HepG2 (cell line): Measurements from ENCODE around the gene UBP1. TPM values are rescaled to one million over a fixed set of nuclear protein-coding genes. Genes with fewer than 3 reads are reported as not detected.

Experiments used
- ARHGAP35 ChIP-seq: sonication (generic); formaldehyde crosslinking; IDR thresholded peaks from 2 replicates; pipeline ENCODE4 v1.9.0; 2022; ENCODE audit warnings: mild to moderate bottlenecking, inconsistent platforms, moderate library complexity, missing genetic modification reagents, borderline replicate concordance
- BRD4 ChIP-seq: sonication (generic); formaldehyde crosslinking; IDR thresholded peaks from 2 replicates; pipeline ENCODE4 v1.4.0; 2020; ENCODE audit warnings: missing genetic modification reagents
- FIP1L1 ChIP-seq: fragments of 200-400 bp; formaldehyde crosslinking; IDR thresholded peaks from 2 replicates; pipeline ENCODE4 v1.6.1; 2018; ENCODE audit warnings: low read depth, mild to moderate bottlenecking, low read length, moderate library complexity, borderline replicate concordance; ENCODE audit not compliant: insufficient read depth
- FOXA1 ChIP-seq, 2 experiments: fragments of 450-650 bp in 1 of 2; sonication (generic) in 1 of 2; formaldehyde crosslinking in 1 of 2; IDR thresholded peaks; 2 replicates each; pipeline versions ENCODE4 v1.4.0 to v1.6.1; 2016 to 2020; ENCODE audit warnings: missing genetic modification reagents in 1 of 2
- HMGA1 ChIP-seq: sonication (generic); formaldehyde crosslinking; conservative IDR thresholded peaks from 2 replicates; pipeline ENCODE4 v1.4.0; 2020; ENCODE audit warnings: missing genetic modification reagents
- HOXA9 ChIP-seq: sonication (generic); formaldehyde crosslinking; IDR thresholded peaks from 2 replicates; pipeline ENCODE4 v1.8.1; 2022; ENCODE audit warnings: missing genetic modification reagents, mild to moderate bottlenecking, moderate library complexity, borderline replicate concordance
- ZFP62 ChIP-seq: sonication (generic); formaldehyde crosslinking; IDR thresholded peaks from 2 replicates; pipeline ENCODE4 v1.4.0; 2020; ENCODE audit warnings: missing genetic modification reagents
- ZNF296 ChIP-seq: sonication (generic); formaldehyde crosslinking; conservative IDR thresholded peaks from 2 replicates; pipeline ENCODE4 v1.5.0; 2020; ENCODE audit warnings: mild to moderate bottlenecking, missing genetic modification reagents
- ZNF670 ChIP-seq: sonication (generic); formaldehyde crosslinking; IDR thresholded peaks from 2 replicates; pipeline ENCODE4 v1.8.0; 2022; ENCODE audit warnings: mild to moderate bottlenecking, missing genetic modification reagents, borderline replicate concordance
- polyA plus RNA-seq, 8 experiments: library from polyadenylated mRNA; depleted of rRNA in 3 of 8; stranded (reverse) in 7 of 8; unstranded in 1 of 8; fragments of >200 nt; fragmentation: Illumina TruSeq in 4 of 8; extraction: Trizol in 4 of 8; gene quantifications; 2 replicates each; pipeline versions ENCODE4 v1.2.1 to v1.2.3, GENCODE V29; 2011 to 2016; ENCODE audit warnings: low read depth in 4 of 8, missing spikeins in 1 of 8, mixed read lengths in 1 of 8; ENCODE audit not compliant: insufficient read depth in 1 of 8
- total RNA-seq, 5 experiments: library from RNA; depleted of rRNA; stranded (reverse); fragments of >200 nt; fragmentation: Illumina TruSeq; extraction: Trizol; gene quantifications; 2 replicates each; pipeline ENCODE4 v1.2.3, GENCODE V29; 2016; ENCODE audit warnings: low read depth in 1 of 5
- TF ChIP-seq, protein P1 (sequence below): sonication (generic); formaldehyde crosslinking; IDR thresholded peaks from 2 replicates; pipeline ENCODE4 v1.4.0; 2020; ENCODE audit warnings: missing genetic modification reagents
- TF ChIP-seq, protein P2 (sequence below): IDR thresholded peaks from 2 replicates; pipeline ENCODE4 v1.6.1; 2016; ENCODE audit warnings: control low read depth
- TF ChIP-seq, protein P3 (sequence below): sonication (generic); formaldehyde crosslinking; IDR thresholded peaks from 2 replicates; pipeline ENCODE4 v1.4.0; 2020; ENCODE audit warnings: missing genetic modification reagents
- TF ChIP-seq, protein P4 (sequence below): sonication (generic); formaldehyde crosslinking; IDR thresholded peaks from 2 replicates; pipeline ENCODE4 v1.5.1; 2020; ENCODE audit warnings: missing genetic modification reagents, mild to moderate bottlenecking, borderline replicate concordance
- TF ChIP-seq, protein P5 (sequence below): IDR thresholded peaks from 2 replicates; pipeline ENCODE4 v1.6.1; 2012; ENCODE audit warnings: low read length, improper control_type of control experiment

UBP1 gene
- total and polyA plus RNA-seq, 2 of the 13 experiments (the other 11 are each of a cell fraction or from before 2014, with no cell fraction given) = 48.3 to 79.9 TPM

DNA sequence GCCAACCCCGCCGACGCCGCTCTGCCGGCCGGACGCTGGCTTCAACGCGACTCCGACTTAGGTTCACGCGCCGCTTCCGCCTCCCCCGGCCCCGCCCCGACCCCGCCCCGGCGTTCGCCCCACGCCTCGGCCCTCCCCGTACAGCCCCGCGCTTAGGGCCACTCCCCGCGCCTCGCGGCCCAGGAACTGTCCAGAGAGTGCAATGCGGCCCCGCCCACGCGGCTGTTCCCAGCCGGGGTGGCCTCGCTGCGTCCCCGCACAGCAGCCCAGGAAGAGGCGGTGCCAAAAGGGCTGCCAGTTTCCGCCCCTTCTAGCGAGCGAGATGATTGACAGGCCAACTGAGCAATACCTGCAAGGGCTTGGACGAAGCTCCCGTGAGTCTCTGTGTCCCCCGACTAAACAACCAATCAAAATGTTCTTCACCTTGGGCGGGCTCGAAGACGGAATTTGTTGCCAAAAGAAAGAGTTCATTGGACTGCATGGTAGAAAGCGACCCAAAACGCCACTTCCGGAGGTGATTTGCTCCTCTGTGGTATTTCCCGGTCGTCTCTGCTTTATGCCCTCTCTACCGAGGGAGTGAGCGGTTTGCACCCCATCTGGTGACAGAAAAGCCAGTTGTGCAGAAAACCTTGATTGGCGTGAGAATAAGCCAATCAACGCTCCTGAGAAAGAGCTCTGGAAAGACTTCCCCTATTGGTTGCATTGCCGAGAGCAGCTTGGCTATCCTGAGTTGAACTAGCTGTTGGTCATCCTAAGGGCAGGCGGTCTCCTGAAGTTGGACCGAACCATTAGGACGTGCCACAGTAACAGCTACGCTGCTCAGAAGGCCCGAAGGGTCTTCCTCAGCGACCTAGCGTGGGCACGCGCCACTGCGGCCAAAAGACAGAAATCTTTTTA, at the start of gene UBP1 (continued):
- TF ChIP-seq, protein P1, sequence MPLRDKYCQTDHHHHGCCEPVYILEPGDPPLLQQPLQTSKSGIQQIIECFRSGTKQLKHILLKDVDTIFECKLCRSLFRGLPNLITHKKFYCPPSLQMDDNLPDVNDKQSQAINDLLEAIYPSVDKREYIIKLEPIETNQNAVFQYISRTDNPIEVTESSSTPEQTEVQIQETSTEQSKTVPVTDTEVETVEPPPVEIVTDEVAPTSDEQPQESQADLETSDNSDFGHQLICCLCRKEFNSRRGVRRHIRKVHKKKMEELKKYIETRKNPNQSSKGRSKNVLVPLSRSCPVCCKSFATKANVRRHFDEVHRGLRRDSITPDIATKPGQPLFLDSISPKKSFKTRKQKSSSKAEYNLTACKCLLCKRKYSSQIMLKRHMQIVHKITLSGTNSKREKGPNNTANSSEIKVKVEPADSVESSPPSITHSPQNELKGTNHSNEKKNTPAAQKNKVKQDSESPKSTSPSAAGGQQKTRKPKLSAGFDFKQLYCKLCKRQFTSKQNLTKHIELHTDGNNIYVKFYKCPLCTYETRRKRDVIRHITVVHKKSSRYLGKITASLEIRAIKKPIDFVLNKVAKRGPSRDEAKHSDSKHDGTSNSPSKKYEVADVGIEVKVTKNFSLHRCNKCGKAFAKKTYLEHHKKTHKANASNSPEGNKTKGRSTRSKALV (CRISPR knock-in tag) = no peak
- no peak for TF ChIP-seq FOXA1 (IDR thresholded peaks at IDR 0.05)
- TF ChIP-seq FOXA1 (CRISPR knock-in tag; IDR thresholded peaks at IDR 0.05) = no peak
- TF ChIP-seq, protein P2, sequence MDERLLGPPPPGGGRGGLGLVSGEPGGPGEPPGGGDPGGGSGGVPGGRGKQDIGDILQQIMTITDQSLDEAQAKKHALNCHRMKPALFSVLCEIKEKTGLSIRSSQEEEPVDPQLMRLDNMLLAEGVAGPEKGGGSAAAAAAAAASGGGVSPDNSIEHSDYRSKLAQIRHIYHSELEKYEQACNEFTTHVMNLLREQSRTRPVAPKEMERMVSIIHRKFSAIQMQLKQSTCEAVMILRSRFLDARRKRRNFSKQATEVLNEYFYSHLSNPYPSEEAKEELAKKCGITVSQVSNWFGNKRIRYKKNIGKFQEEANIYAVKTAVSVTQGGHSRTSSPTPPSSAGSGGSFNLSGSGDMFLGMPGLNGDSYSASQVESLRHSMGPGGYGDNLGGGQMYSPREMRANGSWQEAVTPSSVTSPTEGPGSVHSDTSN (CRISPR knock-in tag) = peak; percentile 97
- TF ChIP-seq ARHGAP35 (CRISPR knock-in tag) = no peak
- TF ChIP-seq HMGA1 (CRISPR knock-in tag) = no peak
- no peak for TF ChIP-seq ZFP62 (CRISPR knock-in tag)
- peak; percentile 43; the same call in 1 of the 2 replicates for TF ChIP-seq HOXA9 (CRISPR knock-in tag)
- TF ChIP-seq FIP1L1 = no peak
- TF ChIP-seq BRD4 (CRISPR knock-in tag) = peak; percentile 88
- TF ChIP-seq, protein P3, sequence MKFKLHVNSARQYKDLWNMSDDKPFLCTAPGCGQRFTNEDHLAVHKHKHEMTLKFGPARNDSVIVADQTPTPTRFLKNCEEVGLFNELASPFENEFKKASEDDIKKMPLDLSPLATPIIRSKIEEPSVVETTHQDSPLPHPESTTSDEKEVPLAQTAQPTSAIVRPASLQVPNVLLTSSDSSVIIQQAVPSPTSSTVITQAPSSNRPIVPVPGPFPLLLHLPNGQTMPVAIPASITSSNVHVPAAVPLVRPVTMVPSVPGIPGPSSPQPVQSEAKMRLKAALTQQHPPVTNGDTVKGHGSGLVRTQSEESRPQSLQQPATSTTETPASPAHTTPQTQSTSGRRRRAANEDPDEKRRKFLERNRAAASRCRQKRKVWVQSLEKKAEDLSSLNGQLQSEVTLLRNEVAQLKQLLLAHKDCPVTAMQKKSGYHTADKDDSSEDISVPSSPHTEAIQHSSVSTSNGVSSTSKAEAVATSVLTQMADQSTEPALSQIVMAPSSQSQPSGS = no peak
- TF ChIP-seq, protein P4, sequence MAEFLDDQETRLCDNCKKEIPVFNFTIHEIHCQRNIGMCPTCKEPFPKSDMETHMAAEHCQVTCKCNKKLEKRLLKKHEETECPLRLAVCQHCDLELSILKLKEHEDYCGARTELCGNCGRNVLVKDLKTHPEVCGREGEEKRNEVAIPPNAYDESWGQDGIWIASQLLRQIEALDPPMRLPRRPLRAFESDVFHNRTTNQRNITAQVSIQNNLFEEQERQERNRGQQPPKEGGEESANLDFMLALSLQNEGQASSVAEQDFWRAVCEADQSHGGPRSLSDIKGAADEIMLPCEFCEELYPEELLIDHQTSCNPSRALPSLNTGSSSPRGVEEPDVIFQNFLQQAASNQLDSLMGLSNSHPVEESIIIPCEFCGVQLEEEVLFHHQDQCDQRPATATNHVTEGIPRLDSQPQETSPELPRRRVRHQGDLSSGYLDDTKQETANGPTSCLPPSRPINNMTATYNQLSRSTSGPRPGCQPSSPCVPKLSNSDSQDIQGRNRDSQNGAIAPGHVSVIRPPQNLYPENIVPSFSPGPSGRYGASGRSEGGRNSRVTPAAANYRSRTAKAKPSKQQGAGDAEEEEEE = no peak
- 0 out of 2 replicates have a peak, but pooled peaks have one; percentile 42 for TF ChIP-seq ZNF670 (CRISPR knock-in tag)
- TF ChIP-seq, protein P5, sequence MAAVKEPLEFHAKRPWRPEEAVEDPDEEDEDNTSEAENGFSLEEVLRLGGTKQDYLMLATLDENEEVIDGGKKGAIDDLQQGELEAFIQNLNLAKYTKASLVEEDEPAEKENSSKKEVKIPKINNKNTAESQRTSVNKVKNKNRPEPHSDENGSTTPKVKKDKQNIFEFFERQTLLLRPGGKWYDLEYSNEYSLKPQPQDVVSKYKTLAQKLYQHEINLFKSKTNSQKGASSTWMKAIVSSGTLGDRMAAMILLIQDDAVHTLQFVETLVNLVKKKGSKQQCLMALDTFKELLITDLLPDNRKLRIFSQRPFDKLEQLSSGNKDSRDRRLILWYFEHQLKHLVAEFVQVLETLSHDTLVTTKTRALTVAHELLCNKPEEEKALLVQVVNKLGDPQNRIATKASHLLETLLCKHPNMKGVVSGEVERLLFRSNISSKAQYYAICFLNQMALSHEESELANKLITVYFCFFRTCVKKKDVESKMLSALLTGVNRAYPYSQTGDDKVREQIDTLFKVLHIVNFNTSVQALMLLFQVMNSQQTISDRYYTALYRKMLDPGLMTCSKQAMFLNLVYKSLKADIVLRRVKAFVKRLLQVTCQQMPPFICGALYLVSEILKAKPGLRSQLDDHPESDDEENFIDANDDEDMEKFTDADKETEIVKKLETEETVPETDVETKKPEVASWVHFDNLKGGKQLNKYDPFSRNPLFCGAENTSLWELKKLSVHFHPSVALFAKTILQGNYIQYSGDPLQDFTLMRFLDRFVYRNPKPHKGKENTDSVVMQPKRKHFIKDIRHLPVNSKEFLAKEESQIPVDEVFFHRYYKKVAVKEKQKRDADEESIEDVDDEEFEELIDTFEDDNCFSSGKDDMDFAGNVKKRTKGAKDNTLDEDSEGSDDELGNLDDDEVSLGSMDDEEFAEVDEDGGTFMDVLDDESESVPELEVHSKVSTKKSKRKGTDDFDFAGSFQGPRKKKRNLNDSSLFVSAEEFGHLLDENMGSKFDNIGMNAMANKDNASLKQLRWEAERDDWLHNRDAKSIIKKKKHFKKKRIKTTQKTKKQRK = peak; percentile 82
- TF ChIP-seq ZNF296 (CRISPR knock-in tag) = no peak
